B cell (primary cell): ENCODE results near the gene MYMX. TPM values are rescaled to one million over a fixed set of nuclear protein-coding genes. Genes with fewer than 3 reads are reported as not detected.
A peak's percentile ranks its signal among the peaks of the same experiment; 100 is the strongest.

ENCODE experiments used
- ATAC-seq: fragments of 200-7000 bp; cut with Tn5 transposase; one replicate; pipeline ENCODE4 v1.10.0; 2021; ENCODE audit warnings: low read depth, mild to moderate bottlenecking, moderate number of reproducible peaks, moderate library complexity
- CTCF ChIA-PET: fragments of 350-600 bp; sonication (Branson Sonifier 250); formaldehyde crosslinking; loops from one replicate; lab custom pipeline; 2021; ENCODE audit warnings: antibody characterized with exemption, inconsistent platforms; lab: Charles Lee
- POLR2A ChIA-PET: fragments of 350-600 bp; sonication (Branson Sonifier 250); formaldehyde crosslinking; loops from one replicate; lab custom pipeline; 2021; ENCODE audit warnings: antibody characterized with exemption; lab: Charles Lee
- DNase-seq: peaks from one replicate; pipeline ENCODE4 v3.0.0; 2013
- H2AFZ ChIP-seq: 2 replicates; pipeline ENCODE4 v1.6.1; 2012; ENCODE audit warnings: mild to moderate bottlenecking, low read depth, low read length; ENCODE audit not compliant: insufficient read depth, poor library complexity, severe bottlenecking
- H3K27ac ChIP-seq, 2 donors: 1 replicate in 1 of 2; 2 replicates in 1 of 2; pipeline ENCODE4 v1.5.1; 2012 to 2013; ENCODE audit warnings: low read length in 2 of 2, mild to moderate bottlenecking in 2 of 2, moderate library complexity in 1 of 2
- H3K27me3 ChIP-seq, 4 experiments: fragments of 200-600 bp in 1 of 4; sonication (generic) in 1 of 4; replicated peaks in 1 of 4; 1 replicate in 2 of 4; 2 replicates in 2 of 4; pipeline versions ENCODE4 v1.6.1 to v1.7.0; 2013 to 2016; ENCODE audit warnings: low read length in 3 of 4, mild to moderate bottlenecking in 2 of 4, mixed read lengths in 1 of 4, moderate library complexity in 1 of 4; ENCODE audit not compliant: insufficient read depth in 4 of 4, control insufficient read depth in 3 of 4; ENCODE audit errors: control extremely low read depth in 1 of 4
- H3K36me3 ChIP-seq, 2 experiments: replicated peaks in 1 of 2; 1 replicate in 1 of 2; 2 replicates in 1 of 2; pipeline versions ENCODE4 v1.6.1 to v1.7.1; 2013; ENCODE audit warnings: low read length in 1 of 2; ENCODE audit not compliant: insufficient read depth in 2 of 2, control insufficient read depth in 1 of 2; ENCODE audit errors: control extremely low read depth in 1 of 2, extremely low read depth in 1 of 2
- H3K4me1 ChIP-seq, 2 donors: fragments of 200-600 bp in 1 of 2; sonication (generic) in 1 of 2; 1 replicate in 1 of 2; 2 replicates in 1 of 2; pipeline versions ENCODE4 v1.5.1 to v1.6.1; 2013 to 2017; ENCODE audit warnings: low read length in 2 of 2; ENCODE audit not compliant: control insufficient read depth in 2 of 2, insufficient read depth in 2 of 2
- H3K4me2 ChIP-seq: replicated peaks from 2 replicates; pipeline ENCODE3; 2012; ENCODE audit warnings: mild to moderate bottlenecking, low read depth, low read length; ENCODE audit not compliant: poor library complexity, severe bottlenecking
- H3K4me3 ChIP-seq, 5 experiments: fragments of 200-600 bp in 1 of 5; sonication (generic) in 1 of 5; 1 replicate in 3 of 5; 2 replicates in 2 of 5; pipeline versions ENCODE4 v1.5.1 to v1.7.0; 2011 to 2016; ENCODE audit warnings: low read length in 4 of 5, mild to moderate bottlenecking in 4 of 5, low read depth in 2 of 5, control low read depth in 1 of 5, moderate library complexity in 1 of 5; ENCODE audit not compliant: insufficient read depth in 1 of 5; ENCODE audit errors: control extremely low read depth in 1 of 5, extremely low read depth in 1 of 5
- H3K79me2 ChIP-seq: fragments of 200-600 bp; sonication (generic); one replicate; pipeline ENCODE4 v1.6.0; 2016; ENCODE audit warnings: low read length; ENCODE audit not compliant: control insufficient read depth, insufficient read depth
- H3K9ac ChIP-seq: fragments of 200-600 bp; sonication (generic); 2 replicates; pipeline ENCODE4 v1.6.1; 2017; ENCODE audit warnings: mild to moderate bottlenecking, low read length, moderate library complexity
- H3K9me3 ChIP-seq, 3 donors: one replicate each; pipeline versions ENCODE4 v1.6.1 to v1.7.1; 2013; ENCODE audit warnings: low read length in 2 of 3; ENCODE audit not compliant: control insufficient read depth in 2 of 3, insufficient read depth in 1 of 3; ENCODE audit errors: control extremely low read depth in 1 of 3
- H4K20me1 ChIP-seq: 2 replicates; pipeline ENCODE4 v1.6.0; 2012; ENCODE audit warnings: mild to moderate bottlenecking, low read length; ENCODE audit not compliant: insufficient read depth, control insufficient read depth, poor library complexity, severe bottlenecking
- H3K27ac Mint-ChIP-seq: one replicate; pipeline ENCODE4 v1.8.0; 2021; ENCODE audit warnings: mixed read lengths
- H3K27me3 Mint-ChIP-seq: one replicate; pipeline ENCODE4 v1.8.0; 2021; ENCODE audit warnings: mixed read lengths
- H3K4me1 Mint-ChIP-seq: one replicate; pipeline ENCODE4 v1.8.0; 2021; ENCODE audit warnings: mixed read lengths
- H3K4me3 Mint-ChIP-seq: one replicate; pipeline ENCODE4 v1.8.0; 2021; ENCODE audit warnings: mixed read lengths
- H3K9me3 Mint-ChIP-seq: one replicate; pipeline ENCODE4 v1.8.0; 2022; ENCODE audit warnings: mixed read lengths; ENCODE audit not compliant: insufficient read depth
- CTCF ChIP-seq: fragments of 200-600 bp; IDR thresholded peaks from one replicate; pipeline ENCODE4 v1.8.0; 2022; ENCODE audit warnings: antibody characterized with exemption, mild to moderate bottlenecking
- EZH2 ChIP-seq: IDR thresholded peaks from 2 replicates; pipeline ENCODE4 v1.6.1; 2012; ENCODE audit warnings: borderline replicate concordance, low read depth, mild to moderate bottlenecking, moderate library complexity, low read length; ENCODE audit not compliant: insufficient read depth, poor library complexity, severe bottlenecking
- WGBS: methylation state at CpG from one replicate; pipeline ENCODE4 v1.1.5; 2013; ENCODE audit warnings: missing lambda C conversion rate; ENCODE audit not compliant: insufficient coverage; 5-methylcytosine and 5-hydroxymethylcytosine counted together
- intact Hi-C: fragments of 100-400 bp; cut with micrococcal nuclease; formaldehyde crosslinking; loops from one replicate; pipeline ENCODE4 v1.10.0; 2022
- polyA plus RNA-seq: library from polyadenylated mRNA; depleted of rRNA; stranded (reverse); fragments of >200 nt; gene quantifications from 2 replicates; pipeline ENCODE4 v1.2.3, GENCODE V29; 2012
- total RNA-seq, 2 donors: library from RNA; stranded (reverse); fragments of 120-200 nt in 1 of 2; gene quantifications; 1 replicate in 1 of 2; 2 replicates in 1 of 2; pipeline versions ENCODE4 v1.2.3 to v1.2.4, GENCODE V29; 2013 to 2022

The MYMX gene
- total and polyA plus RNA-seq, 2 donors (not counting 1 experiment from before 2014, with no cell fraction given), result not detected

- Histone ChIP-seq H3K27me3 (peaks cover 0 to 13% (median 4%) of the 10 kb centered on the region in 4 experiments), H3K9ac (peak within 1 kb of the TSS; percentile 93), H3K36me3 (peaks cover 1 to 28% of the 10 kb centered on the region in 2 experiments), H4K20me1 (peaks cover 27% of the 10 kb centered on the region), H3K27ac (peak within 1 kb of the TSS; percentile 96 to 98), H3K4me1 (peaks cover 48 to 61% of the 10 kb centered on the region in 2 donors), H2AFZ (peak within 1 kb of the TSS; percentile 32), H3K79me2 (peaks cover 48% of the 10 kb centered on the region), H3K4me3 (peak within 1 kb of the TSS; percentile 94 to 99 (median 98)), H3K9me3 (no peaks in the 10 kb centered on the region), H3K4me2 (peak within 1 kb of the TSS; percentile 95)
- CTCF ChIA-PET, result interaction anchor here (0.6 to 5.5 kb wide), 12 partner anchors 10 to 168 kb away, joined by 3 to 107 read pairs (median 7); partner anchors contain the start of genes HSP90AB1 and SLC29A1
- DNase-seq (peak; percentile 96), ATAC-seq (peak; percentile 52)
- TF ChIP-seq CTCF (peak; percentile 66), EZH2 (no peak)
- Mint-ChIP-seq H3K9me3 (no peaks in the 10 kb centered on the region), H3K4me1 (peaks cover 69% of the 10 kb centered on the region), H3K4me3 (peak within 1 kb of the TSS; percentile 100), H3K27me3 (peaks cover 8% of the 10 kb centered on the region), H3K27ac (peak within 1 kb of the TSS; percentile 100)
- intact Hi-C loops, result loop anchor here (1.0 to 5.0 kb wide), 4 partner anchors 8 to 122 kb away; partner anchors contain the start of genes AARS2, CDC5L and SLC35B2
- under 1% methylated on average over 71 of the region's 72 CpGs for WGBS
- POLR2A ChIA-PET, result interaction anchor here (1.1 to 7.9 kb wide), 4 partner anchors 9 to 18 kb away, joined by 5 to 105 read pairs (median 9); partner anchors contain the start of gene HSP90AB1
Observed at GRCh38 chr6:44265007-44265721, 48.4 kb downstream of the MYMX start, which contains the start of gene NFKBIE. NFKBIE (minus strand) TSS chr6:44265551; CDS start chr6:44265346, 205 bp downstream.
